HL-60/S4 (cell line): Measurements from ENCODE around the gene SH3BP5L.

Experiments
- in situ Hi-C: fragments of 300-500 bp; cut with MboI; formaldehyde crosslinking; loops from 2 replicates; pipeline ENCODE4 v1.14.3; 2022; ENCODE audit warnings: low sequenced_read_pairs

SH3BP5L gene

GRCh38 chr1:248782416-248783141 is 43.1 kb downstream of the SH3BP5L start:
- in situ Hi-C loops: no loop called here

GRCh38 chr1:248779350-248779749 is 46.4 kb downstream of the SH3BP5L start:
- in situ Hi-C loops: no loop called here

GRCh38 chr1:248778906-248779305 is 46.8 kb downstream of the SH3BP5L start:
- in situ Hi-C loops: no loop called here

- in situ Hi-C loops: no loop called here
Observed at GRCh38 chr1:248776991-248777390, 48.7 kb downstream of the SH3BP5L start.

DNA sequence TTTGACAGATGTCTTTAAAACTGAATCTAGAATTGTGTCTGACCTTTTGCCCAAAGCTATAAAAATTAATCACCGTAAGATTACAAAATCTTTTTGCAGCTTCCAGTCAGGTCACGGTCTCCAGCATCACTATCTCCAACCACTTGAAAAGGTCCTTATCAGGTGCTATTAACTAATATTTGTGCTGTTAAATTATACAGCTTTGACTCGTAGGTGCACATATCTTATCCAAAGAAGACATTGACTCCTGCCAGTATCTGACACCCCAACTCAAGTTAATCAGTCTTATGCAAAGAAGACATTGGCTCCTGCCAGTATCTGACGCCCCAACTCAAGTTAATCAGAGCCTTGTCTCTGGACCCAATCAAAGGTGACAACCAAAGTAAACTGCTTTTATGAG is 50.3 kb downstream of the SH3BP5L start:
- in situ Hi-C loops: no loop called here
